Glomerular visceral epithelial cell (primary cell): ENCODE results near the gene ZGPAT.
A peak's percentile ranks its signal among the peaks of the same experiment; 100 is the strongest.
"Not testable (repeated sequence)": the region's sequence is repeated elsewhere in the genome, so short reads cannot be mapped to it uniquely, and the experiment has no call there.

Experiments
- DNase-seq: peaks from one replicate; pipeline ENCODE4 v3.0.0-alpha.2; 2016; ENCODE audit errors: extremely low spot score

Gene ZGPAT, protein sequence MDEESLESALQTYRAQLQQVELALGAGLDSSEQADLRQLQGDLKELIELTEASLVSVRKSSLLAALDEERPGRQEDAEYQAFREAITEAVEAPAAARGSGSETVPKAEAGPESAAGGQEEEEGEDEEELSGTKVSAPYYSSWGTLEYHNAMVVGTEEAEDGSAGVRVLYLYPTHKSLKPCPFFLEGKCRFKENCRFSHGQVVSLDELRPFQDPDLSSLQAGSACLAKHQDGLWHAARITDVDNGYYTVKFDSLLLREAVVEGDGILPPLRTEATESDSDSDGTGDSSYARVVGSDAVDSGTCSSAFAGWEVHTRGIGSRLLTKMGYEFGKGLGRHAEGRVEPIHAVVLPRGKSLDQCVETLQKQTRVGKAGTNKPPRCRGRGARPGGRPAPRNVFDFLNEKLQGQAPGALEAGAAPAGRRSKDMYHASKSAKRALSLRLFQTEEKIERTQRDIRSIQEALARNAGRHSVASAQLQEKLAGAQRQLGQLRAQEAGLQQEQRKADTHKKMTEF

DNA sequence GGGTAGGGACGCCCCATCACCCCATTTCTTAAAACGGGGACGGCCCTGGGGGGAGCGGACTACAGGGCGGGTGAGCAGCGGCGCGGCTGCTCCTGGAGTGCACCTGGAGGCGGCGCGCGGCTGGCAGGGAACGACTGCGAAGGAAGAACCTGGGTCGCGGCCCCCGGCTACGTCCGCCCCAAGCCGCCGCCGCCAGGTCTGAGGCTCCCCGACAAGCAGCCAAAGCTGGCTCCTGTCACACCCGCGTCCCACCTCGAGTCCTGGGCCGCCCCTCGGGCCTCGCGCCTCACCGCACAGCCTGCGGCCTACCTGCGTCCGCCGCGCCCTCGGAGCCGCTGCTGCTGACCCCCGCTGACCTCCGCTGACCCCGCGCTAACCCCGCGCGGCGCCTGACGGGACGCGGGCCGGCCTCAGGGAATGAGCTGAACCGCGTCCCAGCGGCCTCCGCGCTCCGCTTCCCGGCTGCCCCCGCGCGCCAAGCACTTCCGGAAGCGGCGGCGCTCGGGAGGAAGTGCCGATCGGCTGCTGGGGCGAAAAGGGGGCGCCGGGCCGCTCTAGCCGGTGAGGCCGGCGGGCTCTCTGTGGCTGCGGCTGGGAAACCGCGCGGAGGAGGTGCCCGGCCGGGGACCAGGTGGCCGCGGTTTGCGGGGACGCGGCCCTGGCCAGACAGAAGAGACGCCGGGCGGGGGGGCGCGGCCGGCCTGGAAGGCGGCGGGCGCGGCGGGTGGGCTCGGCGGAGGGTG is at the start of gene ZGPAT, which contains the start of gene ARFRP1:
Gene ZGPAT (plus strand): TSS at position 482 of the 743 bp plus-strand sequence. CDS start 542 bp downstream, outside the sequence.
Gene ARFRP1 (minus strand): TSS at position 419 of the 743 bp plus-strand sequence. CDS start 885 bp downstream, outside the sequence.
- DNase-seq: peak; percentile 83

DNA sequence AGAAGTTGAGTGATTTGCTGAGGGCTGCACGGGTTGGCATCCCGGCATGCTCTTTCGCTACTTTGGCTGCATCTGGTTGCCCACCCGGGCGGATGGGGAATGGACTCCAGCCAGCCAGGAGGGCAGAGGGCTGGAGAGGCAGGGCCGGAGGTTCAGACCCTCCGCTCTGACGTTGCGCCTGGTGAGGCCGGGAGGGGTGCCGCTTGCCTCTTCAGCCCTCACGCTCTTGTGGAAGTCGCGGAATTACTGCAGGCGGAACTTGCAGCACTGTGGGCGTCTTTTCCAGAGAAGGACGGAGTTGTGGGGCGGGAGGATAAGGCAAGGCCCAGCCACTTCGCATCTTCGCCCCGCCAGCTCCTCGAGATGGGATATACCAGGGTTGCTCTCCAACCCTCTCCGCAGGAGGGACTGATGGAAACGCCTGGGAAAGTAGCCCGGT is 49.1 kb upstream of the ZGPAT start:
- no peak for DNase-seq

DNA sequence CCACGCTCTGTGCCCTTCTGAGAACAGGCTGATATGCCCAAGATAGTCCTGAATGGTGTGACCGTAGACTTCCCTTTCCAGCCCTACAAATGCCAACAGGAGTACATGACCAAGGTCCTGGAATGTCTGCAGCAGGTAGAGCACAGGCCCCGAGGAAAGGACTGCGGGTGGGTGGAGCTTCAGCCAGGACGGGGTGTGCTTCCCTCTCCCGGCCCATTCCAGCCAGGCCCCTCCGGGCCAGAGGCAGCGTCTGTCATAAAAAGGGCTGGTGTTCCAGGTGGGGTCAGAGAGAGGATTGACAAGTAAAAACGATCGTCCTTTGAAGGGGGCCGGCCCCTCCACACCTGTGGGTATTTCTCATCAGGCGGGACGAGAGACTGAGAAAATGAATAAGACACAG is 48.5 kb upstream of the ZGPAT start:
- no peak for DNase-seq

GRCh38 chr20:63660174-63660573 is 47.7 kb upstream of the ZGPAT start:
- DNase-seq: not testable (repeated sequence)

DNA sequence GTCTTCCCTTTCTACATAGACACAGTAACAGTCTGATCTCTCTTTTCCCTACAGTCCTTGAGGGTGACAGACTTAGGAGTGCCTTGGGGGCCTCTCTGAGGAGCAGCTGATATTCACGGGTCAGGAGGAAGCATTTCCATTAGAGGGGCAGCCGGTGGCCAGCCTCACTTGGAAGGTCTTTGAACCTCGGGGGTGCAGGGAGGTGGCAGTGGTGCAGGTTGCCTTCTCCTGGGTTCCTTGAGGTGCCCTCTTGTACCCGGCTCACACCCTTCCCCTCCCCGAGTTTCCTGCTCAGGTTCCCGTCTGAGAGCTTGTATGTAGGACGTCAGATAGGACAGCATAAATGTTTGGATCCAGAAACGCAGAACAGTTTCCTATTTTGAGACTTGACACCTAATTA is 47.2 kb upstream of the ZGPAT start:
- no peak for DNase-seq

DNA sequence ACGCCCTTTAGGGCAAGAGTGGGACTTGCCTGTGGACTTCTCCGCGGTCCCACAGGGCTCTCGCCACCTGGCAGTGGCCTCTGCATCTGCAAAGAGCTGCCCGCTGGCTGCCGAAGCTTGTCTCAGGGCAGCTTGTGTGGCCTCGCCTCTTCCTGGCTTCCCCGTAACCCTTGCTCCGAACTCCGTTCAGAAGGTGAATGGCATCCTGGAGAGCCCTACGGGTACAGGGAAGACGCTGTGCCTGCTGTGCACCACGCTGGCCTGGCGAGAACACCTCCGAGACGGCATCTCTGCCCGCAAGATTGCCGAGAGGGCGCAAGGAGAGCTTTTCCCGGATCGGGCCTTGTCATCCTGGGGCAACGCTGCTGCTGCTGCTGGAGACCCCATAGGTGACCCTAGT is 46.7 kb upstream of the ZGPAT start:
- no peak for DNase-seq

DNA sequence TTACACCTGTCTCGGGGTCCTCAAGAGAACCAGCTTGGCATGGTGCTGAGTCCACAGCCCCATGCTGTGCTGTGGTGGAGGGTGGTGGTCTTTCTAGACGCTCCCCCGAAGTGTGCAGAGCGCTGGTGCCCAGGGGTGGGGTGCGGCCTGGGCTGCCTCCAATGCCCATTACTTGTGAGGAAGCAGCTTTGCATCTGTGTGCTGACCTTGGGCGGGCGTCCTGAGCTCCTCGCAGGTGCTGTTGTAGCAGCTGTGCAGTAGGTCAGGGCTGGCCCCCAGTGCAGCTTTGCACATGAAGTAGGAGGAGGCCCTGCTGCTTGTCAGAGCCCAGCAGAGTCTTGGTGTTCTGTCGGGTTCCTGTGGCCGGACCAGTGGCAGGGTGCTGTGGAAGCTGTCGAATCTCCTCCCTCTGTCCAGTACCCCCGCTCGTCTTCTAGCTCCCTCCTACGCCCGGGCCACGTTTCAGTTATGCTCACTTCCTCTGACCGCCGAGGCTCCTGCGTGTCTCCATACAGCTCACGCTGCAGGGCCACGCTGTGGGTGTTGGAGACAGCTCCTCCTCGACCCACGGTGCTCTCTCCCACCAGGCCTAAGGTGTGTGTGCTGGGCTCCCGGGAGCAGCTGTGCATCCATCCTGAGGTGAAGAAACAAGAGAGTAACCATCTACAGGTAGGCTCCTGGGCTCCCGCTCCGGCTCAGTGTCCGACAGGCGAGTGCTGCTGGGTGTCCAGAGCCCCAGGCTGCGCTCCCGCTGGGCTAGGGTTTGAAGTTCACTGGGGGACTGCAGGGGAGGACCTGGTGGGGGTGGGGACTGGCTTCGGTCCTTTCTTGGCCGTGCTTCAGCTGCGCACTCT is 45.7 kb upstream of the ZGPAT start:
- DNase-seq: no peak

DNA sequence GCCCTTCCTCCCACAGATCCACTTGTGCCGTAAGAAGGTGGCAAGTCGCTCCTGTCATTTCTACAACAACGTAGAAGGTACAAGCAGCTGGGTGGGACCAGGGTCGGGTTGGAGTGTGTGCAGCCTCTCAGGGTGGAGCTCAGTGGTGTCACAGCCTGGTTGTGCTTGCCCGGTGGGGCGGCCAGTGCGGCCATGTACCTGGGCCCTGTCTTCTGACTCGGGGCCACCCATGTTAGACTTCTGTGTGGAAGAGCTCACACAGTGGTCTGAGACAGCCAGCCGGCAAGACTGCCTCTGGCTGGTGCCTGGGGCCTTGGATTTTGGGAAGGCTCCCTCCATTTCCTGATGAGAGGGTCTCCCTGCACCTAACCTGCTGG is 45.0 kb upstream of the ZGPAT start:
- no peak for DNase-seq

- DNase-seq: no peak
These were observed 44.3 kb upstream of the ZGPAT start for GRCh38 chr20:63663332-63664066.

DNA sequence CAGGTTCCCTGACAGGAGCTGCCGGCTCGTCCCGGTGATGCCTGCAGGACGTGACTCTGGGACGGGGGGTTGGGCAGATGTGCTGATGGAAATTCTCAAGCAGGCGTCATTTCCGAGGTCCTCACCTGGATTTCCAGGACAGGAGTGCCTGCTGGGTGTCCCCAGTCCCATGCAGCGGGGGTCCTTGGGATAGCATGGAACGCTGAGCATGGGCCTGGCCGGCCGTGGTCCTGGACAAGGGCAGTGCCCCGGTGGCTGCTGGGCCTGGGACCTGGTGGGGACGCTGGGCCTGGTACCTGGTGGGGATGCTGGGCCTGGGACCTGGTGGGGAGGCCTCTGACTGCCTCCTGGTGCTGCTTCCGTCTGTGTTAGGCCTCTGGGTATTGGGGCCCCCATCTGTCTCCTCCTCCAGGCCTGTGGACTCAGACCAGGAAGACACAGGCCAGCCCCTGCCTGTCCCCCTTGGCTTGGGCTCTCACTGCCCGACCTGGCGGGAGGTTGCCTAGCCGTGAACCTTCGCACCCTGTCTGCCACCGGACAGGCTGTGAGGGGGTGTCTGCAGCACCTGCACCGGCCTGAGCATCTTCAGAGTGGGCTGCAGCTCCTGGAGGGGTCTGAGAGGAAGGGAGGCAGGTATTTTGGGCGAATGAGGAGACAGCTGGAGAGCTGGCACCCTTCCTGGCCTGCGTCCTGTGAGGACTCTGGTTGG is 43.5 kb upstream of the ZGPAT start:
- no peak for DNase-seq

DNA sequence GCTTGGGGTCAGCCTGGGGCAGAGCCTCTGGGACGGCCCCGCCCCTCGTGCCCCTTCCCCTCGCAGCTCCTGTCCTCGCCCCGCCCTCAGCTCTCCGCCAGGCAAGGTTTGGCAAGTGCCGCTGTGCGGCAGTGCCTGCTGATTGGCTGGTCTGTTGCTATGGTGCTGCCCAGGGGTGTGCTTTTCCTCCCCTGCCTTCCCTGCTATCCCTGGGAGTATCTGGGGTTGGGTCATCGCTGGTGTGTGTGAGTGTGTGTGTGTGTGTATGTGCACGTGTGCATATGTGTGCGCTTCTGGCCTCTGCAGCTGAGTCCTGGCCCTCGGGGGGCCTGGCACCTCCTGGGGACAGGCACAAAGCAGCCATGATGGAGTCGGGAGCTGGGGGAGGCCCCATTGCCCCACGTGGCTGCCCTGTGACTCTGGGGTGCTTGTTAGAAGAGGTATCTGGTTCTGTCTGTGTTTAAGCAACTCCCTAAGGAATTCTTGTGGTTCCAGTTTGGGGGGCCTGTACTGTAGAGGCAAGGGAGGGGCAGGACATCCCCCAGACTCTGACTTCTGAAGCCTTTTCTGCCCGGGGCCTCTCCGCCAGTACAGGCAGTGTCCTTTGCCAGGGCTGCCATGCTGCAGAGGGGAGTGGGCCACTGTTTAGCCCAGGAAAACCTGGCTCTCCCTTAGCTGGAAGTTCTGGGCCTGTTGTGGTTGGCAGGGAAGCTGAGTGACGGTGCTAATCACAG is 42.8 kb upstream of the ZGPAT start:
- DNase-seq: no peak

GRCh38 chr20:63665708-63666107 is 42.1 kb upstream of the ZGPAT start:
- DNase-seq: no peak

- no peak for DNase-seq
These were observed 40.0 kb upstream of the ZGPAT start for GRCh38 chr20:63667858-63668257.

DNA sequence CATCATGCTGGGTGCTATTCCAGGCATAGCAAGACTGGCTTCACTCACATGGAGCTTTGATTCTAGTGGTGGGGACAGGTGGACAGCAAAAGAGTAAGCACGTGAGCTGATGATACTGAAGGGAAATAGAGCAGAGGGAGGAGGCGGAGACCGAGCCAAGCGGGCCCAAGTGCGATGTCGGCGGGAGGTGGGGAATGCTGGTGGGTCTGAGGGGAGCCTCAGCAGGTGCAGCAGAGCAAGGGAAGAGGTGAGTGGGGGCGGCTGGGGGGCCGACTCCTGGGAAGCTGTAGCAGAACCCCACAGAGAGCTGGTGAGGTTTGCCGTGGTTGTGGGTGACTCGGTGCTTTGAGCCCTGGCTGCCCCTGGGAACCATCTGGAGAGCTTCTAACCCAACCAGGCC is 39.5 kb upstream of the ZGPAT start:
- DNase-seq: no peak

DNA sequence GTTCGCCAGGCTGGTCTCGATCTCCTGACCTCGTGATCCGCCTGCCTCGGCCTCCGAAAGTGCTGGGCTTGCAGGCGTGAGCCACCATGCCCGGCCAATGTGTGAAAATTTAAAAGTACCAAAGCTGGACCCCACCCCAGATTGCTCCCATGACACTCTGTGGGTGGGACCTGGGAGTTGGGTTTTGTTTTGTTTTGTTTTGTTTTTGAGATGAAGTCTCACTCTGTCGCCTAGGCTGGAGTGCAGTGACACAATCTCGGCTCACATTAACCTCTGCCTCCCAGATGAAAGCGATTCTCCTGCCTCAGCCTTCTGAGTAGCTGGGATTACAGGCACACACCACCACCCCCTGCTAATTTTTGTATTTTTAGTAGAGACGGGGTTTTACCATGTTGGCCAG is 36.1 kb upstream of the ZGPAT start:
- DNase-seq: not testable (repeated sequence)

- no peak for DNase-seq
These were observed 35.2 kb upstream of the ZGPAT start for GRCh38 chr20:63672666-63673065.

DNA sequence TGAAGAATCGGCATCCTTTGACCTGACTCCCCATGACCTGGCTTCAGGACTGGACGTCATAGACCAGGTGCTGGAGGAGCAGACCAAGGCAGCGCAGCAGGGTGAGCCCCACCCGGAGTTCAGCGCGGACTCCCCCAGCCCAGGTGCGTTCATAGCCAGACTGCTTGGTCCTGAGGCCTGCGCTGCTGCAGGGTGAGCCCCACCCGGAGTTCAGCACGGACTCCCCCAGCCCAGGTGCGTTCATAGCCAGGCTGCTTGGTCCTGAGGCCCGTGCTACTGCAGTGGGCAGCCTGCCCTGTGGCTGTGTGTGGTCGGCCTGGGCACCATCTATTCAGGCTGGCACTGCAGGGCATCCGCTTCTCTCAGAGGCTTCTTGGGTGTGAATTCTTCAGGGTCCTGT is 33.9 kb upstream of the ZGPAT start:
- DNase-seq: no peak

GRCh38 chr20:63675681-63676368 is 32.0 kb upstream of the ZGPAT start:
- no peak for DNase-seq

DNA sequence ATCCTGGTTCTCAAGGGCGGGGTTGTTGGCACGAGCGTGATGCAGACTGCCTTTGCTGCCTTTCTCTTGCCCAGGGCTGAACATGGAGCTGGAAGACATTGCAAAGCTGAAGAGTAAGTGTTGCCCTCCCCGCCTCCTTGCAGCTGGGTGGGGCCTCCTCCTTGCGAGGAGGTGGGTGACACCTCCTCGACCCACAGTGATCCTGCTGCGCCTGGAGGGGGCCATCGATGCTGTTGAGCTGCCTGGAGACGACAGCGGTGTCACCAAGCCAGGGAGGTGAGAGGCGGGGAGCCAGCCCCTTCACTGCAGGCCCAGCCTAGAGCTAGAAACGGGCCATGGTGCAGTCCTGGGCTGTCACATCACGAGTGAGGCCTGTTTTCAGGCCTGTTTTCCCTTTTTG is 29.8 kb upstream of the ZGPAT start:
- no peak for DNase-seq
